Endodermal cell (in vitro differentiated cells): ENCODE measurements around the gene TUBB4A. TPM values are rescaled to one million over a fixed set of nuclear protein-coding genes. Genes with fewer than 3 reads are reported as not detected.

Source experiments
- DNase-seq: peaks from one replicate; pipeline ENCODE4 v3.0.0-alpha.2; 2017
- H3K27ac ChIP-seq: 2 replicates; pipeline ENCODE4 v1.5.1; 2013; ENCODE audit warnings: mild to moderate bottlenecking, low read depth, low read length, moderate library complexity
- H3K27me3 ChIP-seq: 2 replicates; pipeline ENCODE4 v1.6.1; 2013; ENCODE audit warnings: mild to moderate bottlenecking, low read length, moderate library complexity; ENCODE audit not compliant: insufficient read depth, control insufficient read depth, poor library complexity, severe bottlenecking
- H3K36me3 ChIP-seq: 2 replicates; pipeline ENCODE4 v1.7.0; 2013; ENCODE audit warnings: mild to moderate bottlenecking, low read length, moderate library complexity; ENCODE audit not compliant: control insufficient read depth, insufficient read depth
- H3K4me1 ChIP-seq: one replicate; pipeline ENCODE4 v1.7.0; 2013; ENCODE audit warnings: low read length; ENCODE audit not compliant: control insufficient read depth, insufficient read depth
- H3K4me3 ChIP-seq: 2 replicates; pipeline ENCODE4 v1.5.1; 2013; ENCODE audit warnings: mild to moderate bottlenecking, low read length, moderate library complexity
- H3K9ac ChIP-seq: 2 replicates; pipeline ENCODE4 v1.6.1; 2013; ENCODE audit warnings: mild to moderate bottlenecking, low read length, moderate library complexity; ENCODE audit not compliant: poor library complexity, severe bottlenecking; ENCODE audit errors: extremely low read depth
- H3K9me3 ChIP-seq: 2 replicates; pipeline ENCODE4 v1.6.1; 2013; ENCODE audit warnings: mild to moderate bottlenecking, low read length, moderate library complexity; ENCODE audit not compliant: control insufficient read depth
- H3K27ac Mint-ChIP-seq: 2 replicates; pipeline ENCODE4 v1.8.0; 2020; ENCODE audit warnings: mixed read lengths
- H3K27me3 Mint-ChIP-seq: 2 replicates; pipeline ENCODE4 v1.8.0; 2021; ENCODE audit warnings: mild to moderate bottlenecking, mixed read lengths; ENCODE audit not compliant: insufficient read depth
- H3K36me3 Mint-ChIP-seq: 2 replicates; pipeline ENCODE4 v1.8.0; 2020; ENCODE audit warnings: low read depth, mixed read lengths
- H3K4me1 Mint-ChIP-seq: 2 replicates; pipeline ENCODE4 v1.8.0; 2020; ENCODE audit warnings: mixed read lengths
- H3K4me3 Mint-ChIP-seq: 2 replicates; pipeline ENCODE4 v1.8.0; 2020; ENCODE audit warnings: mild to moderate bottlenecking, moderate library complexity, mixed read lengths
- H3K9me3 Mint-ChIP-seq: 2 replicates; pipeline ENCODE4 v1.8.0; 2020; ENCODE audit warnings: mild to moderate bottlenecking, mixed read lengths
- WGBS, 2 experiments: methylation state at CpG; one replicate each; pipeline versions ENCODE4 v1.1.5 to v1.1.7; 2013; ENCODE audit warnings: missing lambda C conversion rate in 2 of 2, mixed read lengths in 1 of 2; ENCODE audit not compliant: insufficient coverage in 1 of 2, insufficient read length in 1 of 2; 5-methylcytosine and 5-hydroxymethylcytosine counted together
- total RNA-seq, 2 donors: library from RNA; stranded (reverse); fragmentation: NEBNext Ultra II Directional in 1 of 2; extraction: Animal tissue kit (Norgen Biotek cat#: 25700) in 1 of 2; gene quantifications; 2 replicates in 1 of 2; 3 replicates in 1 of 2; pipeline ENCODE4 v1.2.1, GENCODE V29; 2021
- TF ChIP-seq, protein P1 (sequence below): fragments of 200-600 bp; sonication (generic); conservative IDR thresholded peaks from 2 replicates; pipeline ENCODE4 v1.5.0; 2021; ENCODE audit warnings: antibody characterized with exemption, mild to moderate bottlenecking

TUBB4A gene
- total RNA-seq, 2 donors from 2014 or later = 5.2 to 7.5 TPM

- TF ChIP-seq, protein P1, sequence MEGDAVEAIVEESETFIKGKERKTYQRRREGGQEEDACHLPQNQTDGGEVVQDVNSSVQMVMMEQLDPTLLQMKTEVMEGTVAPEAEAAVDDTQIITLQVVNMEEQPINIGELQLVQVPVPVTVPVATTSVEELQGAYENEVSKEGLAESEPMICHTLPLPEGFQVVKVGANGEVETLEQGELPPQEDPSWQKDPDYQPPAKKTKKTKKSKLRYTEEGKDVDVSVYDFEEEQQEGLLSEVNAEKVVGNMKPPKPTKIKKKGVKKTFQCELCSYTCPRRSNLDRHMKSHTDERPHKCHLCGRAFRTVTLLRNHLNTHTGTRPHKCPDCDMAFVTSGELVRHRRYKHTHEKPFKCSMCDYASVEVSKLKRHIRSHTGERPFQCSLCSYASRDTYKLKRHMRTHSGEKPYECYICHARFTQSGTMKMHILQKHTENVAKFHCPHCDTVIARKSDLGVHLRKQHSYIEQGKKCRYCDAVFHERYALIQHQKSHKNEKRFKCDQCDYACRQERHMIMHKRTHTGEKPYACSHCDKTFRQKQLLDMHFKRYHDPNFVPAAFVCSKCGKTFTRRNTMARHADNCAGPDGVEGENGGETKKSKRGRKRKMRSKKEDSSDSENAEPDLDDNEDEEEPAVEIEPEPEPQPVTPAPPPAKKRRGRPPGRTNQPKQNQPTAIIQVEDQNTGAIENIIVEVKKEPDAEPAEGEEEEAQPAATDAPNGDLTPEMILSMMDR = no peak
- H3K9me3 Mint-ChIP-seq = peaks cover 3% of the 10 kb centered on the region
- no peak overlapping the region for H3K4me3 ChIP-seq
- H3K36me3 ChIP-seq = no peaks in the 10 kb centered on the region
- peaks cover 1% of the 10 kb centered on the region for H3K4me1 Mint-ChIP-seq
- no peak overlapping the region for H3K4me3 Mint-ChIP-seq
- H3K27ac Mint-ChIP-seq = no peak overlapping the region
- H3K27ac ChIP-seq = no peak overlapping the region
- no peaks in the 10 kb centered on the region for H3K36me3 Mint-ChIP-seq
- H3K4me1 ChIP-seq = no peaks in the 10 kb centered on the region
- no peaks in the 10 kb centered on the region for H3K27me3 ChIP-seq
- 67 to 82% methylated on average over 1 to 2 of the region's 2 CpGs for WGBS, 2 experiments
- no peaks in the 10 kb centered on the region for H3K9me3 ChIP-seq
- no peak overlapping the region for H3K9ac ChIP-seq
- no peak for DNase-seq
- H3K27me3 Mint-ChIP-seq = peaks cover 15% of the 10 kb centered on the region
These were observed 17.2 kb upstream of the TUBB4A start for GRCh38 chr19:6519289-6519688.

- H3K27ac Mint-ChIP-seq = no peak overlapping the region
- no peak overlapping the region for H3K4me3 Mint-ChIP-seq
- TF ChIP-seq, protein P1 = no peak
- H3K9ac ChIP-seq = no peak overlapping the region
- no peaks in the 10 kb centered on the region for H3K4me1 ChIP-seq
- peaks cover 3% of the 10 kb centered on the region for H3K9me3 Mint-ChIP-seq
- peak; percentile 52 for DNase-seq
- peaks cover 1% of the 10 kb centered on the region for H3K4me1 Mint-ChIP-seq
- no peak overlapping the region for H3K4me3 ChIP-seq
- no peaks in the 10 kb centered on the region for H3K27me3 ChIP-seq
- H3K27me3 Mint-ChIP-seq = peaks cover 15% of the 10 kb centered on the region
- no peak overlapping the region for H3K27ac ChIP-seq
- H3K36me3 Mint-ChIP-seq = no peaks in the 10 kb centered on the region
- H3K36me3 ChIP-seq = no peaks in the 10 kb centered on the region
- no peaks in the 10 kb centered on the region for H3K9me3 ChIP-seq
- 67 to 68% methylated on average over 10 to 14 of the region's 14 CpGs for WGBS, 2 experiments
These were observed 16.2 kb upstream of the TUBB4A start for GRCh38 chr19:6518145-6518911.

- Mint-ChIP-seq H3K36me3 (no peaks in the 10 kb centered on the region), H3K27me3 (peaks cover 13% of the 10 kb centered on the region), H3K27ac (peak overlapping the region; percentile 81), H3K4me1 (peaks cover 1% of the 10 kb centered on the region), H3K4me3 (peak overlapping the region; percentile 72), H3K9me3 (peaks cover 3% of the 10 kb centered on the region)
- no peaks in the 10 kb centered on the region for H3K36me3 ChIP-seq
- no peaks in the 10 kb centered on the region for H3K4me1 ChIP-seq
- H3K9ac ChIP-seq = no peak overlapping the region
- 2% methylated on average over 13 to 36 of the region's 38 CpGs for WGBS, 2 experiments
- peak overlapping the region; percentile 79 for H3K4me3 ChIP-seq
- no peak overlapping the region for H3K27ac ChIP-seq
- H3K9me3 ChIP-seq = no peaks in the 10 kb centered on the region
- DNase-seq = peak; percentile 97
- H3K27me3 ChIP-seq = no peaks in the 10 kb centered on the region
- TF ChIP-seq, protein P1 = peak; percentile 98
These were observed 14.7 kb upstream of the TUBB4A start for GRCh38 chr19:6516659-6517291.
